HUES64 (cell line): ENCODE results near the gene UTS2R.
"Not testable (repeated sequence)": the region's sequence is repeated elsewhere in the genome, so short reads cannot be mapped to it uniquely, and the experiment has no call there.

Source experiments
- H3K27ac ChIP-seq: 2 replicates; pipeline ENCODE4 v1.7.0; 2013; ENCODE audit warnings: low read depth, low read length, inconsistent platforms
- H3K27me3 ChIP-seq: 2 replicates; pipeline ENCODE4 v1.6.1; 2013; ENCODE audit warnings: mild to moderate bottlenecking, low read length; ENCODE audit not compliant: insufficient read depth
- H3K36me3 ChIP-seq: 2 replicates; pipeline ENCODE4 v1.6.1; 2013; ENCODE audit warnings: mild to moderate bottlenecking, low read length; ENCODE audit not compliant: insufficient read depth
- H3K4me1 ChIP-seq: 2 replicates; pipeline ENCODE4 v1.6.1; 2013; ENCODE audit warnings: mild to moderate bottlenecking, low read length, moderate library complexity; ENCODE audit not compliant: insufficient read depth
- H3K4me3 ChIP-seq: 2 replicates; pipeline ENCODE4 v1.5.1; 2013; ENCODE audit warnings: mild to moderate bottlenecking, low read length, moderate library complexity
- H3K9ac ChIP-seq: 2 replicates; pipeline ENCODE4 v1.6.1; 2013; ENCODE audit warnings: mild to moderate bottlenecking, low read depth, low read length
- H3K9me3 ChIP-seq: 2 replicates; pipeline ENCODE4 v1.6.1; 2013; ENCODE audit warnings: low read depth, low read length; ENCODE audit not compliant: insufficient read depth
- WGBS: fragments of 150-250, 120-280 bp; methylation state at CpG from one replicate; pipeline ENCODE4 v1.1.7; 2013; ENCODE audit warnings: missing lambda C conversion rate; 5-methylcytosine and 5-hydroxymethylcytosine counted together

The UTS2R gene

GRCh38 chr17:82358465-82359350 lies 12.9 kb upstream of the UTS2R start, which contains the start of gene TEX19:
TSS of gene TEX19 (plus strand) at chr17:82359247. CDS start at chr17:82362151, 2,904 bp downstream.
- H3K27ac ChIP-seq: peak within 1 kb of the TSS; percentile 18; the same call in 1 of the 2 replicates
- no peak within 1 kb of the TSS for H3K4me3 ChIP-seq
- H3K9me3 ChIP-seq: no peaks in the 10 kb centered on the region
- no peaks in the 10 kb centered on the region; the same call in 1 of the 2 replicates for H3K27me3 ChIP-seq
- 0 out of 2 replicates have a peak within 1 kb of the TSS, but pooled peaks have one; percentile 27 for H3K9ac ChIP-seq
- H3K36me3 ChIP-seq: no peaks in the 10 kb centered on the region
- 87% methylated on average over 21 of the region's 21 CpGs for WGBS
- H3K4me1 ChIP-seq: no peaks in the 10 kb centered on the region; the same call in 1 of the 2 replicates

DNA sequence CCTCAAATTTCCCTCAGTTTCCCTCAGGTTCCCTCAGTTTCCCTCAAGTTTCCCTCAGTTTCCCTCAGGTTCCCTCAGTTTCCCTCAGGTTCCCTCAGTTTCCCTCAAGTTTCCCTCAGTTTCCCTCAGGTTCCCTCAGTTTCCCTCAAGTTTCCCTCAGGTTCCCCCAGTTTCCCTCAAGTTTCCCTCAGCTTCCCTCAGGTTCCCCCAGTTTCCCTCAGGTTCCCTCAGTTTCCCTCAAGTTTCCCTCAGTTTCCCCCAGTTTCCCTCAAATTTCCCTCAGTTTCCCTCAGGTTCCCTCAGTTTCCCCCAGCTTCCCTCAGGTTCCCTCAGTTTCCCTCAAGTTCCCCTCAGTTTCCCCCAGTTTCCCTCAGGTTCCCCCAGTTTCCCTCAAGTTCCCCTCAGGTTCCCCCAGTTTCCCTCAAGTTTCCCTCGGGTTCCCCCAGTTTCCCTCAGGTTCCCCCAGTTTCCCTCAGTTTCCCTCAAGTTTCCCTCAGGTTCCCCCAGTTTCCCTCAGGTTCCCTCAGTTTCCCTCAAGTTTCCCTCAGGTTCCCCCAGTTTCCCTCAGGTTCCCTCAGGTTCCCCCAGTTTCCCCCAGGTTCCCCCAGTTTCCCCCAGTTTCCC lies 12.0 kb upstream of the UTS2R start:
- not testable (repeated sequence) for H3K36me3 ChIP-seq, H3K4me3 ChIP-seq, H3K9ac ChIP-seq, H3K4me1 ChIP-seq, H3K27ac ChIP-seq, H3K9me3 ChIP-seq, H3K27me3 ChIP-seq
- whole genome bisulfite sequencing: 80% methylated on average over 1 of the region's 1 CpG

DNA sequence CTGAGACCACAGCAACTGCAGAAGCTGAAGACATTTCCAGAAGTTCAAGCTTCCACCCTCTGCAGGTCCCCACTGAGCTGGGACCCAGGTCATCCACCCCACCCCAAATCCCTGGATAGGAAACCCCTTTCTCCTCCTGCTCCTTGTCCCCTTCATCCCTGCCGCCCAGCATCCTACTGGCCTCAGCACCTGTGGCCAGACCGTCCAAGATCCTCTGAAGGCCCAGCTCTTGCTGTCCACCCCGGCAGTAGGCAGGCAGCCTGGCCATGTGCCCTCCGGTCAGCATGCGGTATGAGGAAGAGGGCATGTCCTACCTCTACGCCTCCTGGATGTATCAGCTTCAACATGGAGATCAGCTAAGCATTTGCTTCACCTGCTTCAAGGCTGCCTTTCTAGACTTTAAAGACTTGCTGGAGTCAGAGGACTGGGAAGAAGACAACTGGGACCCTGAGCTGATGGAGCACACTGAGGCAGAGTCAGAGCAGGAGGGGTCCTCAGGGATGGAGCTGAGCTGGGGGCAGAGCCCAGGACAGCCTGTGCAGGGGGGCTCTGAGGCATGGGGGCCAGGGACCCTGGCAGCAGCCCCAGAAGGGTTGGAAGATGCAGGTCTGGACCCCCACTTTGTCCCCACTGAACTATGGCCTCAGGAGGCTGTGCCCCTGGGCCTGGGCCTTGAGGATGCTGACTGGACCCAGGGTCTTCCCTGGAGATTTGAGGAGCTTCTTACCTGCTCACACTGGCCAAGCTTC lies 9.5 kb upstream of the UTS2R start:
- H3K4me1 ChIP-seq: no peaks in the 10 kb centered on the region
- no peaks in the 10 kb centered on the region for H3K36me3 ChIP-seq
- no peaks in the 10 kb centered on the region for H3K9me3 ChIP-seq
- no peak overlapping the region for H3K4me3 ChIP-seq
- WGBS: 89% methylated on average over 6 of the region's 6 CpGs
- H3K27ac ChIP-seq: no peak overlapping the region
- H3K9ac ChIP-seq: no peak overlapping the region
- no peaks in the 10 kb centered on the region for H3K27me3 ChIP-seq

DNA sequence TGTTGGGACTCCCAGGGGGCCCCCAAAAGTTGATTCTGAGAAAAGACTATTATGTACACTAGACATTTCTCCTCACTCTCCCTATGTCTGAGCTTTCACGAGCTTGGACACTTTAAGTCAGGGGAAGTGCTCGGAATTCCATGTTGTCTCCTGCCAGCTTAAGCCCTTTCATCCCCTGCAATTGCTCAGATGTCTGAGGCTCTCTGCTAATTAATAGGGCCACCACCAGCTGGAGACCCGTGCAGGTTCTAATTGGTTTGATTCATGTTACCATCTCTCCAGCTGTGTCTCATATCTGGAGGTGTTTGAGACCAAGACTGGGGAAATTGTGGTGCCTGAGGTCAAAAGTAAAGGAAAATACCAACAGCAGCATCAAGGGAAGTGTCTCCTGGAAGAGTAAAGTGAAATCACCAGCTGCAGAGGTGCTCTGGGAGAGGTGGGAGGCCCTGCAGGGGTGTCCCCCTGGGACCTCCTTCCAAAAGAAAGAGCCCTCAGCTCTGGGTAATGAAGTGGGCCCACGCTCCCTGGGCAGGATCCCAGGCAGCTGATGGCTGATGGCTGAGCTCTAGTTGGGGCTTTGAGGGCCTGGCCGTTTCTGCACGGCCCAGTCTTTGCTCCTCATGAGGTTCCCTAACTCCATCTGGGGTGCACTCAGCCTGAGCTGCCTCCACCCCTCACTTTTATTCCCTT lies 5.8 kb upstream of the UTS2R start:
- 79% methylated on average over 6 of the region's 6 CpGs for WGBS

GRCh38 chr17:82366749-82367148 lies 4.8 kb upstream of the UTS2R start:
- H3K9me3 ChIP-seq: no peaks in the 10 kb centered on the region
- peaks cover 24% of the 10 kb centered on the region for H3K27me3 ChIP-seq
- H3K9ac ChIP-seq: no peak overlapping the region
- no peaks in the 10 kb centered on the region for H3K36me3 ChIP-seq
- 92% methylated on average over 7 of the region's 7 CpGs for WGBS
- H3K4me3 ChIP-seq: no peak overlapping the region
- H3K27ac ChIP-seq: no peak overlapping the region
- H3K4me1 ChIP-seq: no peaks in the 10 kb centered on the region

More for the DNA sequence above, 5.8 kb upstream of the UTS2R start:
- Histone ChIP-seq H3K9me3 (no peaks in the 10 kb centered on the region), H3K4me1 (no peaks in the 10 kb centered on the region), H3K4me3 (no peak overlapping the region), H3K9ac (no peak overlapping the region), H3K36me3 (no peaks in the 10 kb centered on the region), H3K27ac (no peak overlapping the region), H3K27me3 (peaks cover 14% of the 10 kb centered on the region)

GRCh38 chr17:82367724-82368524 lies 3.6 kb upstream of the UTS2R start:
- H3K27me3 ChIP-seq: peaks cover 36% of the 10 kb centered on the region

GRCh38 chr17:82369211-82369610 lies 2.4 kb upstream of the UTS2R start:
- no peaks in the 10 kb centered on the region for H3K4me1 ChIP-seq
- no peak overlapping the region for H3K27ac ChIP-seq
- H3K36me3 ChIP-seq: no peaks in the 10 kb centered on the region
- 97% methylated on average over 6 of the region's 7 CpGs for WGBS
- no peak overlapping the region for H3K4me3 ChIP-seq
- H3K9me3 ChIP-seq: no peaks in the 10 kb centered on the region
- no peak overlapping the region for H3K9ac ChIP-seq
- H3K27me3 ChIP-seq: peaks cover 42% of the 10 kb centered on the region

More at GRCh38 chr17:82367724-82368524, 3.6 kb upstream of the UTS2R start:
- whole genome bisulfite sequencing: 87% methylated on average over 14 of the region's 14 CpGs
- no peaks in the 10 kb centered on the region for H3K36me3 ChIP-seq
- H3K9me3 ChIP-seq: no peaks in the 10 kb centered on the region
- H3K9ac ChIP-seq: no peak overlapping the region
- no peak overlapping the region for H3K27ac ChIP-seq
- no peak overlapping the region for H3K4me3 ChIP-seq
- H3K4me1 ChIP-seq: no peaks in the 10 kb centered on the region

DNA sequence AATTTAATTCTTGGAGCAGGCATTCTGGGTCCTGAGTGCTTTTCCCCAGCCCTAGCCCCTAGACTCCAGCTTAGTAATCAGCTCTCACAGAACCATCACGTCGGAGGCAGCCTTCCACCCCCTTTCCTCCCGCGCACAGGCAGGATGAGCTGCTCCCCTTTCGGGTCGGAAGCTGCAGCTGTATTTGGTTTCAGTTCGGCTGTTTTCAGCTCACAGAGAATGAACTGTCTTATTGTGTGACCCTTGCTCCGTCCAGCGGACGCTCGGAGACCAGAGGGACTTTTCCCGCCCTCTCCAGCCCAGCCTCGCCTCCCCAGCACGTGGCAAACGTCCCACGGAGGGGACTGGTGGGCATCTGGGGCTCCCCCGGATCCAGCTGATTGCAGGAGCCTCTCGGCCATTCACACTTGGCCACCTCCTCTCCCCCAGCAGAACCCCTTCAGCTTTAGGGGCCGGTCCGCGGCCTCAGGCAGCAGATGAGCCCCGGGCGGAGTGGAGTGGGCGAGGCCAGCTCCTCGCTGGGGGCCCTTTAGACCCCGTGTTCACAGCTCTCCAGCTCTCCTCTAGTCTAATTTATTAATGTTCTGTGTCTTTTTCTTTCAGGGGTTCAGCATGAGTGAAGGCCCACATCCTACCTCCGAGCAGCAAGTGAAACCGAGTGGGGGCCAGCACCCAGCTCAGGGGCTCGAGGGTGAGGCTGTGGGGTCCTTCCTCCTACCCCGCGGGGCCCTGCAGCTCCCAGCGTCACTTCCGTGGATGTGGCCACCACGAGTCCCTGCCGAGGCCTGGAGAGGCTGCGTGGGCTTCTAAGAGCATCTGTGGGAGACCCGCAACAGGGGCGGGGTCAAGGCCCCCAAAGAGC lies 863 bp upstream of the UTS2R start:
- Histone ChIP-seq H3K4me1 (no peaks in the 10 kb centered on the region), H3K36me3 (no peaks in the 10 kb centered on the region), H3K4me3 (peak overlapping the region; percentile 45; the same call in 1 of the 2 replicates), H3K27me3 (peaks cover 55% of the 10 kb centered on the region), H3K9me3 (no peaks in the 10 kb centered on the region), H3K9ac (no peak overlapping the region), H3K27ac (no peak overlapping the region)
- WGBS: 65% methylated on average over 37 of the region's 38 CpGs

DNA sequence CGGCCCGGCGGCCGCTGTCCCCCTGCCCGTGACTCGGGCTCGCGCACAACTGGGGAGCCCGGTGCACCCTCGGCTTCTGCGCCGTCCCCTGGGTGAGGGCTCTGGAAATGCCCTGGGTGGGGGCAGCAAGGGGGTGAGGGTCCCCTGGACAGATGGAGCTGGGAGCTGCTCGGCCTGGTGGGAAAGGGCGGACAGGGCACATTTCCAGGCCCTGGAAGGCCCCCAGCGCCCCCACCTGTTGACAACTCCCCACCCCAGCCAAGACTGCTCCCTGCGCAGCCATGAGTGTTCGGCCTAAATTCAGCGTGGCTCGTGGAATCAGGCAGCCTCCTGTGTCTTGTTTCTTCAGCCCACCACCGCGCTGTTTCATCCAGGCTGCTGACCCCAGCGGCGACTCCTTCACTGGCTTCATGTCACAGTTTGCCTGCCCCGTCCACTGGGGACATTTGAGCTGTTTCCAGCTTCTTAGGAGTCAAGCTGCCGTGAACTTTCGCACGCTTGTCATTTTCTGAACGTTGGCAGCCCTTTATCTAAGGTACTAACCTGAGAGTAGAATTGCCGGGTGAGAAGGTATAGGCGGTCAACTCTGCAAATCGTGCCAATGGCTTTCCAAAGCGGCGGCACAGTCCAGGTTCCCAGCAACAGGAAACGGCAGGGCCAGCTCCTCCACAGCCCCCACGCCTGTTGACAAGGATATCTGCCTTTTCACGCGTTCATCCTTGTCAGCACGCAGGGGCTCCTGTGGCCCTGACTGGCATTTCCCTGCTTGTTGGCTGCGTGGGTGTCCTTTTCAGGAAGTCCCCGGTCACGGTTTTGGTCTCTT lies 895 bp downstream of the UTS2R start:
- H3K4me3 ChIP-seq: peak overlapping the region; percentile 45

More for the DNA sequence above, 895 bp downstream of the UTS2R start:
- Histone ChIP-seq H3K4me1 (no peaks in the 10 kb centered on the region), H3K27me3 (peaks cover 59% of the 10 kb centered on the region), H3K27ac (no peak overlapping the region), H3K9me3 (no peaks in the 10 kb centered on the region), H3K9ac (no peak overlapping the region), H3K36me3 (no peaks in the 10 kb centered on the region)
- 66% methylated on average over 41 of the region's 41 CpGs for WGBS
